ENCODE data around the gene VCAN. TPM values are rescaled to one million over a fixed set of nuclear protein-coding genes. Genes with fewer than 3 reads are reported as not detected.
A peak's percentile ranks its signal among the peaks of the same experiment; 100 is the strongest.

The VCAN gene
- polyA plus RNA-seq, 12 donors, result 176 to 736 (median 282) TPM

GRCh38 chr5:83562071-83562606, 90.6 kb downstream of the VCAN start:
- DNase-seq, result no peak

- DNase-seq, result no peak
These were observed 91.4 kb downstream of the VCAN start for GRCh38 chr5:83562791-83563557.

- no peak for DNase-seq
These were observed 92.1 kb downstream of the VCAN start for GRCh38 chr5:83563631-83564030.

DNA sequence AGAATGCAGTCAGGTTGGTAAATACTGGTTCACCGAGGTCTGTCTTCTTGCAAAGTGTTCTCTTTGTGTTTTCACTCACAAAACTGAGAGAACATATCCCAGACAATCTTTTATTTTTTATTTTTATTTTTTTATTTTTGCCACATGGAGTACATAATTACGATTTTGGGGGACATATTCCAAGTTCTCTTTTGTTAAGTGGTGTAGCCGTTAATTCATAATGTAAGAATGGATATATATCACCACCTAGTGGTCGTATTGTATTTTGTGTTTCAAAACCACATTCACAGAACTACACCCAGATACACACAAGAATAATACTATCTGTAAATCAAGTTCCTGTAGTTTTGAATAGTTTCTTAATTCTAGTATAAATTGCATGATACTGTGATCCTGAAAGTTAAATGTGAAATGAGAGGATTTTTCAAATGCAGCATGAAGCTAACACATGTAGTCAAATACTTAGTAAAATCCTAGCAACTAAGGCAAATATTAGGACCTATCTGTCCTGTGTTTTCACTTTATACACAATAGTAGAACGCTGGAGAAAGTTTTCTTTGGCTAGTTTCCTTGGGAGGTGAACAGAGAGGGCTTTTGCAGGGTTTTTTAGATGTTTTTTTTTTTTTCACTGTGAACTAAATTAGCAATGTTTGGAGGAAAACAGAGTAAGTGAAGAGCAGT, 92.7 kb downstream of the VCAN start:
- DNase-seq, result peak; percentile 62

GRCh38 chr5:83567741-83568140, 96.2 kb downstream of the VCAN start:
- no peak for DNase-seq

- no peak for DNase-seq
These were observed 96.6 kb downstream of the VCAN start for GRCh38 chr5:83568186-83568585.

DNA sequence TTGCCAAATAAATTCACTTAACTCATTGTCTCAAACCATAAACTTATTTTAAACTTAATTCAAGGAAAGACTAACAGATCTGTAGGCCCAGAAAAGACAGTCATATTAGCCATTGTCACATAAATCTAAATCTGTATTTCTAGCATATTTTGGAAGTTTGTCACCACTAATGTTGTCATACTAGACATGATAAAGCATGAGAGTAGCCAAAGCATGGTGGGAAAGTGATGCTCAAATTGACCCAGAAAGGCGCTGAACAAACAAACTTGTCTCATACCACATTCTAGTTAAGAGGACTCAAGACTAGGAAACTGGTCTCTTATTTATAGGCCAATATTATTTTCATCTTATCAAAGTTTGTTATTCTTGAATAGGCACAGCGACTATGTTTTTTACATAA, 99.4 kb downstream of the VCAN start:
- no peak for DNase-seq

DNA sequence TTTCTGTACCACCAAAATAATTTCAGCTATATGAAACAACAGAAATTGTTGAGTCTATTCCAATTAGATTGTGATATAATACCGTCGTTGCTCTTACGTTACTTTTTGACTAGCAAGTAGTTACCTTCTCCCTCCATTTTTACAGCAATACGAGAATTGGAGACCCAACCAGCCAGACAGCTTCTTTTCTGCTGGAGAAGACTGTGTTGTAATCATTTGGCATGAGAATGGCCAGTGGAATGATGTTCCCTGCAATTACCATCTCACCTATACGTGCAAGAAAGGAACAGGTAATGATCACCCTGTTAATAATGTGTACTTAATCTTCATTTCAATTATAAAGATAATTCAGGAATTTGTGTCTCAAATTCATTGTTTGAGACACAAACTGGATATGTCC, 100.7 kb downstream of the VCAN start:
- no peak for DNase-seq

DNA sequence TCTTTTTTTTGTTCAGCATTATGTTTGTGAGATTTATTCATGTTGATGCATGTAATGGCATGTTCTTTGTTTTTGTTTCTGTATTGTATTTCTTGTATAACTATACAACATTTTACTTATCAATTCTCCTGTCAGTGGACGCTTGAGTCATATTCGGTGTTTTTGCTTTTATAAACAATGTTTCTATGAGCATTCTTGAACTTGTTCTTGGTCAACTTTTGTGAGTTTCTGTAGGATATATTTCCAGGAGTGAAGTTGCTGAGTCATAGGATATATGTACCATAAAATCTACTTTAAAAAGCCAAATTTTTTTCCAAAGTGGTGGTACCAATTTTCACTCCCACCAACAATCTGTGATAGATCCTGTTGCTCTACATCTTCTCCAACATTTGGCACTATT, 104.8 kb downstream of the VCAN start:
- no peak for DNase-seq

- DNase-seq, result no peak
These were observed 105.6 kb downstream of the VCAN start for GRCh38 chr5:83577036-83577636.

- DNase-seq, result no peak
These were observed 112.3 kb downstream of the VCAN start for GRCh38 chr5:83583859-83584258.

DNA sequence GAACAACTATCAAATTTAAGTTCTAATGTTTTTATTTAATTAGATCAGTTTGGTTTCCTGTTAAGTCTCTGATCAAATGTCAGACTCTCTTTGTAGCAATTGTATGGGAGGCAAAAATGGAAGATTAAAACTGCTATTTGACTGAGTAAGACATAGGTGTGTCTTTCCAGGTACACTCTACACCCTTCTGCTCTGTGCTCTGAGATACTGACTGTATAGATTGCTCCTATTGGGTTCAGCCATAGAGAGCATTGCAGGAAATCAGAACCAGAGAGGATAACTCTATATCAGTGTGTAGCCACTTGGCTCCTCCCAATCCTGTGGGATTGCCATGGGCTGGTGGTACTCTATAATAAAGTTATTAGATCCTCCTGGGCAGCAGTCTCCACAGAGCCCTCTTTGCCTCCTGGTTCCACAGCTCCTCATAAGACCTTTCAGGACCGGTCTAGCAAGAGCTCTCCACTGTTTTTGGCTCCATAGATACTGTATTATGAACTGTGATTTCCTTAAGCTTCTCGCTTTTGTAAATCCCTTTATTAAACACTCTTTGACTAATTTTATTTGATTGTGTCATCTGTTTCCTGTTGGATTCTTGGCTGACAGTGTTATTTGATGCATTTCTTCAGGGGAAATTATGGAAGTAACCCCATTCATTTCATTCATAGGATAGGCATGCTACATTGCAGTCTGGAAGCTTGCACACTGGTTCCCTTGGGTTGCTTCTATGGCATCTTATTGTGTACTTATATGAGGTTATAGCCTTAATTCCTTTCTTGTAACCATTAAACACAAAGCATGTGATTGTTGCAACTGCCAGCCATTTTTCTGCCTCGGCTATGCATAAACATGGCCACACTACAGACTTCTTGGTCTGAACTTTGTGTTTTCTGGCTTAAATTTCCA, 115.6 kb downstream of the VCAN start:
- no peak for DNase-seq

DNA sequence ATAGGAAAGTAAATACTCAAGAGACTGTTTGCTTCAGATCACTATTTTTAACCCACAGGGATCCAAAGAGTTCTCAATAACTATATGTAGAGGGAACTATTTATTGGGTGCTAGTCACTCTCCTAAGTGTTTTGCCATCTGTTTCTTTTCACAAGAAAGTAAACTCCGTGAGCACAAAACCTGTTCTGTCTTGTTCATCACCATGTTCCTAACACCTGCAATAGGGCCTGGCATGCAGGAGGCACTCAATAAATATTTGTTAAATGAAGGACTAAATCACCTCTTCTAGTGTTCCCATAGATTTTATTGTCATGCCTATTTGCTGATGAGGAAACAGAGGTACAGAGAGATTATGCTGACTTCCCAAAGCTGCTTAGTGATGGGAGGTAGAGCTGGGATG, 118.2 kb downstream of the VCAN start:
- DNase-seq, result no peak

GRCh38 chr5:83590966-83591365, 119.4 kb downstream of the VCAN start:
- no peak for DNase-seq

DNA sequence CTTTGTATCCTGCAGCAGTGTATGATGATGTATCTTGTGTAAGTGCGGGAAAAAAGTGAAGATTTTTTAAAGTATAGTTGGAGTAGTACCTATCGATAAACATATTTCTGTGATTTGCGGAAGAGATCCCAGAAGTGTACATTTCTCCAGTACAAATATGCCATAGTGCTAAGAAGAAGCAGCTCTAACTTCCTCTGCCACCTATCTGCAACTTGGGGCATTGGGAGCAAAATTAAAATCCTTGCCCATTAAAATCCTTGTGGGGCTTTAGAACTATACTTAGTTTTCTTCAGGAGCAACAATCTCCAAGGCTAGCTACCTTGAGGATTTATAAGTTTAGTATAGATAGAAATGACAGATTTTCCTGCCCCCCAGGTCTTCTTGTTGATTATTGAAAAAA, 123.7 kb downstream of the VCAN start:
- no peak for DNase-seq

GRCh38 chr5:83608122-83608521, 136.6 kb downstream of the VCAN start:
- DNase-seq, result peak; percentile 31

- no peak for DNase-seq
These were observed 143.3 kb downstream of the VCAN start for GRCh38 chr5:83614841-83615240.

DNA sequence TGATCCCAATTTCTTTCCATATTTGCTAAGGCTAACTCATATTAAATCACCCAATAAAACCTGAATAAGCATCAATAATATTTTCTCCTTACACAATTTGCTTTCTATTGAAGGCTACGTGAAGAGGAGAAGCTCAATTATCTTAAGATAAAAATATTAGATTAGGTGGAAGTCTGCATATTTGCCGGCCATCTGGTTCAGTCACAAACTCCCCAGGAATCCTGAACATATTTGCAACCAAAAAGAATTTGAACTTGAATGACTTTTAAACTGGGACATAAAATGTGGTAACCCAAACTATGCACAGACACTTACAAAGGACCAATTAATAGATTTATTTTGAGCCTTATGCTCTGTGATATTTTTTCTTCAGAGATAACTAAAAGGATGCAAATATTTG, 156.8 kb downstream of the VCAN start:
- DNase-seq, result no peak

Measured in muscle of arm (tissue), 12 donors.